ENCODE results near the gene JADE2.

DNA sequence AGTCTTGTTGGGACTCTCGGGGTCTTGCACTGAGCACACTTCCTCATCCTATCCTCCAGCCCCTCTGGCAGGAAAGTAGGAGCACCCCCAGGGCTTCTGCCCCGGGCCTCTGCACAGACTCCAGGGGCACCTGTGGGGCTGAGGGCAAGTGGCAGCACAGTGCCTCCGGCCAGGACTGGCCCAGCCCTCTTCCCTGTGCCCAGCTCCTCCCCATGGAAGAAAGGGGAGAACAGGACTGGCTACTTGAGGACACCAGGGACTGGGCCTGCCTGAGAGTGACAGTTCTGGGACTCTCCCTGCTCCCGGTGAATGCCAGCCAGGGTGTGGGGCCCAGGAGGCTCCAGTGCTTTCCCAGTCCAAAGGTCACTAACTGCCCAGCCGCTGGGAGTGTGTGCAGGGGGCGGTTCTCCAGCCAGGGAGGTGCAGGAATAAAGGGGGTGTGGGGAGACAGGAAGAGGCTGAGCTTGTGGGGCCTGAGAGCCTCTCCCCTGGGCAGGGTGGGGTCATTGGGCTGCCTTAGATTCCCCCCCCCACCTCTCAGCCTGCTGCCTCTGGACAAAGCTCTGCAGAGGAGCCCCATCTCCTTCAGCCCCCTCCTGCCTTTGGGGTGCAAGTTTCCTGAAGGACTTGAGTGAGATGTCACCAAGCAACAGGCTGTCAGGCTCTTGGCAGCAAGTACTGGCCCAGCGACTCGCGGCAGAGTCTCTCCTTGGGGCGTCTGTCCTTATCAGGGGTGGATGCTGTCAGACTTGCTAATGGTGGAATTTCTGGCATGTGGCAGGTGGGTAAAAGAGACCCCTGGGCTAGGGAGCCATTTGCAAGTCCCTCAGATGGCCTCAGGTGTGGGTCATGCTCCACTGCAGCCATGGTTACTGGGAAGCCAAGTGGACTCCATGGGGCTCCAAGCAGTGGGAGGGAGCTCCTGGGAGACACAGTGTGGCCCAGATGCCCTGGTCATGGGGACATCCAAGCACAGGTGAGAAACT, 19.1 kb upstream of the JADE2 start:
- TF ChIP-seq, protein P1, sequence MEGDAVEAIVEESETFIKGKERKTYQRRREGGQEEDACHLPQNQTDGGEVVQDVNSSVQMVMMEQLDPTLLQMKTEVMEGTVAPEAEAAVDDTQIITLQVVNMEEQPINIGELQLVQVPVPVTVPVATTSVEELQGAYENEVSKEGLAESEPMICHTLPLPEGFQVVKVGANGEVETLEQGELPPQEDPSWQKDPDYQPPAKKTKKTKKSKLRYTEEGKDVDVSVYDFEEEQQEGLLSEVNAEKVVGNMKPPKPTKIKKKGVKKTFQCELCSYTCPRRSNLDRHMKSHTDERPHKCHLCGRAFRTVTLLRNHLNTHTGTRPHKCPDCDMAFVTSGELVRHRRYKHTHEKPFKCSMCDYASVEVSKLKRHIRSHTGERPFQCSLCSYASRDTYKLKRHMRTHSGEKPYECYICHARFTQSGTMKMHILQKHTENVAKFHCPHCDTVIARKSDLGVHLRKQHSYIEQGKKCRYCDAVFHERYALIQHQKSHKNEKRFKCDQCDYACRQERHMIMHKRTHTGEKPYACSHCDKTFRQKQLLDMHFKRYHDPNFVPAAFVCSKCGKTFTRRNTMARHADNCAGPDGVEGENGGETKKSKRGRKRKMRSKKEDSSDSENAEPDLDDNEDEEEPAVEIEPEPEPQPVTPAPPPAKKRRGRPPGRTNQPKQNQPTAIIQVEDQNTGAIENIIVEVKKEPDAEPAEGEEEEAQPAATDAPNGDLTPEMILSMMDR (IDR thresholded peaks at IDR 0.05): no peak
- TF ChIP-seq POLR2A (IDR thresholded peaks at IDR 0.05): no peak
